Spleen (tissue), 11 donors: ENCODE results near the gene UBE2E2. TPM values are rescaled to one million over a fixed set of nuclear protein-coding genes. Genes with fewer than 3 reads are reported as not detected.

Source experiments
- DNase-seq: peaks from one replicate; pipeline ENCODE4 v3.0.0-alpha.2; 2020
- H3K27ac ChIP-seq, 8 donors: fragments of 200-600 bp; sonication (generic) in 7 of 8; 1 replicate in 4 of 8; 2 replicates in 4 of 8; pipeline versions ENCODE4 v1.5.0 to v1.8.0; 2016 to 2021; ENCODE audit warnings: inconsistent platforms in 4 of 8, mild to moderate bottlenecking in 4 of 8, moderate library complexity in 1 of 8
- H3K27me3 ChIP-seq, 7 donors: fragments of 200-600 bp; sonication (generic) in 6 of 7; replicated peaks in 1 of 7; 1 replicate in 4 of 7; 2 replicates in 3 of 7; pipeline versions ENCODE4 v1.5.0 to v1.8.0; 2016 to 2021; ENCODE audit warnings: inconsistent platforms in 3 of 7, mild to moderate bottlenecking in 1 of 7
- H3K36me3 ChIP-seq, 6 donors: fragments of 200-600 bp; sonication (generic) in 5 of 6; 1 replicate in 4 of 6; 2 replicates in 2 of 6; pipeline versions ENCODE4 v1.5.0 to v1.8.0; 2016 to 2021; ENCODE audit warnings: inconsistent platforms in 2 of 6
- H3K4me1 ChIP-seq, 6 donors: fragments of 200-600 bp; sonication (generic) in 5 of 6; 1 replicate in 3 of 6; 2 replicates in 3 of 6; pipeline versions ENCODE4 v1.5.0 to v1.8.0; 2016 to 2021; ENCODE audit warnings: inconsistent platforms in 3 of 6
- H3K4me3 ChIP-seq, 8 donors: fragments of 200-600 bp; sonication (generic) in 7 of 8; 1 replicate in 4 of 8; 2 replicates in 4 of 8; pipeline versions ENCODE4 v1.5.0 to v1.8.0; 2016 to 2021; ENCODE audit warnings: inconsistent platforms in 4 of 8, mild to moderate bottlenecking in 4 of 8, moderate library complexity in 2 of 8
- H3K9me3 ChIP-seq, 8 donors: fragments of 200-600 bp; sonication (generic) in 7 of 8; 1 replicate in 4 of 8; 2 replicates in 4 of 8; pipeline versions ENCODE4 v1.5.0 to v1.8.0; 2016 to 2021; ENCODE audit warnings: inconsistent platforms in 4 of 8
- POLR2A ChIP-seq, 3 donors: fragments of 450-650 bp; IDR thresholded peaks; one replicate each; pipeline ENCODE4 v1.5.1; 2017; ENCODE audit warnings: antibody characterized with exemption in 3 of 3, mild to moderate bottlenecking in 1 of 3
- POLR2AphosphoS5 ChIP-seq, 3 donors: sonication (generic); formaldehyde crosslinking; IDR thresholded peaks; one replicate each; pipeline ENCODE4 v1.5.1; 2017; ENCODE audit warnings: antibody characterized with exemption in 3 of 3
- WGBS, 5 donors: extraction: QIAGEN DNeasy Blood & Tissue Kit in 3 of 5; methylation state at CpG; one replicate each; pipeline versions ENCODE4 v1.1.5 to v1.1.7; 2013 to 2018; 5-methylcytosine and 5-hydroxymethylcytosine counted together
- intact Hi-C: fragments of 100-400 bp; cut with DNase I; formaldehyde crosslinking; loops from one replicate; pipeline ENCODE4 v1.15.0; 2023; ENCODE audit warnings: low total_unique reads
- polyA plus RNA-seq, 3 donors: library from polyadenylated mRNA; stranded (reverse); fragments of 200-250 nt; gene quantifications; one replicate each; pipeline ENCODE4 v1.2.1, GENCODE V29; 2013
- total RNA-seq, 7 donors: library from RNA; depleted of rRNA in 3 of 7; stranded (reverse); fragments of >200 nt in 3 of 7; fragmentation: NEBNext Ultra II Directional in 4 of 7; extraction: Animal tissue kit (Norgen Biotek cat#: 25700) in 4 of 7; gene quantifications; one replicate each; pipeline versions ENCODE4 v1.1.0 to v1.2.1, GENCODE V29; 2016 to 2021
- TF ChIP-seq, protein P1 (sequence below), 11 experiments: fragments of 200-600 bp in 7 of 11; fragments of 450-650 bp in 4 of 11; sonication (generic) in 4 of 11; IDR thresholded peaks in 8 of 11; conservative IDR thresholded peaks in 3 of 11; 1 replicate in 7 of 11; 2 replicates in 4 of 11; pipeline versions ENCODE4 v1.4.0 to v1.8.0; 2016 to 2021; ENCODE audit warnings: antibody characterized with exemption in 11 of 11, inconsistent platforms in 4 of 11, mild to moderate bottlenecking in 1 of 11
- donor health status: healthy with polysubstance abuse.
- donor health status: DM: no; HTN: no; CAD: no; lungs with moderate emphysema.
- donor health status: DM: no; HTN: no; CAD: no.
- donor health status: Bipolar disorder and iron deficiency.
- donor health status: healthy.
- donor health status: DM: no; HTN: no; CAD: no.
- donor health status: DM: yes; HTN: yes; CAD: no.

Gene UBE2E2
- total and polyA plus RNA-seq, 10 donors = 27.9 to 87.6 (median 41.2) TPM

DNA sequence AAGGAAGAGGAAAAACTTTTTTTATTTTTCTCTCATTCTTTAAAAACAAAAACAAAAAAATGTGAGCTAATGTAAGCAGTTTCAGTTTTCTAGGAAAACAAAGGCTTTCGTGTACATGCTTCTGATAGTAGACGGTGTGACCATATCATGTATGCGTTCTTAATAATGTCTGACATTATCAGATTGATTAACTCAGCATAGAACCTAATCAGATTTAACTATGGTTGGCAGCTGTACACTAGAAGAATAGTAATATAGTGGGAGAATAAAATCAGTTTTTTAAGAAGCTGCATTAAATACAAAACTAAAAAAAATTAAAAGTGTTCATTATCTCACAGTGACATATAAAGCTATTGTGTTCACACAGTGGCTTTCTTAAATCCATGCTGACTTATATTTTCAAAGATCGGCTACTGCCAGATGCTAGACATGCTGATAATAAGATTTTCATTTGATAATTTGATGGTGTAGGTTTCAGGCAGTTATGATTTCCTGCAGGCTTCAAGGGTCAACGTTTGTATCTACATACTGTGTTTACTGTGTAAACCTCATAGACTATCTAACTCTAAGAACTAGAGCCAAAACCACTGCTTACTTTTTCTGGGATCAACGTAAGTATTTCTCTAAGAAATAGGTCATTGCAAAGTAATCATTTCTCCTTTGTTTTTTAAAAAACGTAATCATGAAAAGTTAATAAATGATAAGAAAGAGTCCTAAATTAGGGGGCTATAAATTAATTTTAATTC is 74.0 kb downstream of the UBE2E2 start:
- Histone ChIP-seq H3K4me3 (no peak overlapping the region), H3K36me3 (peaks cover 0 to 1% (median 0%) of the 10 kb centered on the region in 6 donors), H3K9me3 (peaks cover 0 to 8% (median 3%) of the 10 kb centered on the region in 8 donors), H3K27me3 (no peaks in the 10 kb centered on the region), H3K4me1 (peaks cover 0 to 15% (median 0%) of the 10 kb centered on the region in 6 donors), H3K27ac (no peak overlapping the region)
- intact Hi-C loops = no loop called here
- 78 to 89% (median 83%) methylated on average over 7 of the region's 7 CpGs for WGBS, 5 donors
- DNase-seq = no peak
- TF ChIP-seq POLR2A (IDR thresholded peaks at IDR 0.05) = no peak
- TF ChIP-seq, protein P1, sequence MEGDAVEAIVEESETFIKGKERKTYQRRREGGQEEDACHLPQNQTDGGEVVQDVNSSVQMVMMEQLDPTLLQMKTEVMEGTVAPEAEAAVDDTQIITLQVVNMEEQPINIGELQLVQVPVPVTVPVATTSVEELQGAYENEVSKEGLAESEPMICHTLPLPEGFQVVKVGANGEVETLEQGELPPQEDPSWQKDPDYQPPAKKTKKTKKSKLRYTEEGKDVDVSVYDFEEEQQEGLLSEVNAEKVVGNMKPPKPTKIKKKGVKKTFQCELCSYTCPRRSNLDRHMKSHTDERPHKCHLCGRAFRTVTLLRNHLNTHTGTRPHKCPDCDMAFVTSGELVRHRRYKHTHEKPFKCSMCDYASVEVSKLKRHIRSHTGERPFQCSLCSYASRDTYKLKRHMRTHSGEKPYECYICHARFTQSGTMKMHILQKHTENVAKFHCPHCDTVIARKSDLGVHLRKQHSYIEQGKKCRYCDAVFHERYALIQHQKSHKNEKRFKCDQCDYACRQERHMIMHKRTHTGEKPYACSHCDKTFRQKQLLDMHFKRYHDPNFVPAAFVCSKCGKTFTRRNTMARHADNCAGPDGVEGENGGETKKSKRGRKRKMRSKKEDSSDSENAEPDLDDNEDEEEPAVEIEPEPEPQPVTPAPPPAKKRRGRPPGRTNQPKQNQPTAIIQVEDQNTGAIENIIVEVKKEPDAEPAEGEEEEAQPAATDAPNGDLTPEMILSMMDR (IDR thresholded peaks at IDR 0.05 in 8 of 11, conservative IDR thresholded peaks at IDR 0.05 in 3 of 11) = no peak
- TF ChIP-seq POLR2AphosphoS5 (IDR thresholded peaks at IDR 0.05) = no peak

DNA sequence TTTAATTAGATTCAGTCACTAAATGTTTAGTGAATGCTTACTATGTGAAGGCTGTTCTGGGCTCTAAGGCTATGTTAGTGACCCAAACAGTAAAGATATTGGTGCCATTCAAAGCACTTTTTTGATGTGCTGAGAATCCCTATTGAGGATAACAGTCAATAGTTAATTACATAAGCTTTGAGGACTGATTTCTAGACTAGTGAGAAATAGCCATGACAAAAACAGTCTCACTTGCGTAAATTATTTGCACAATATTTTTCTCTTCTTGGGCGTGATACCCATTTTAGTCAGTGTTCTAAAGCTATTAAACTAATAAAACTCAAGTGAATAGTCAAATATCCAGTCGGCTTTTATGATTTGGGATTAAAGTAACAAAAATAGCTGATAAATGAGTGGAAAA is 74.6 kb downstream of the UBE2E2 start:
- Histone ChIP-seq H3K4me3 (no peak overlapping the region), H3K27me3 (no peaks in the 10 kb centered on the region), H3K36me3 (no peaks in the 10 kb centered on the region), H3K4me1 (peaks cover 0 to 15% (median 0%) of the 10 kb centered on the region in 6 donors), H3K9me3 (peaks cover 0 to 2% (median 0%) of the 10 kb centered on the region in 8 donors), H3K27ac (no peak overlapping the region)
- WGBS, 5 donors = 62 to 92% (median 88%) methylated on average over 3 of the region's 3 CpGs
- intact Hi-C loops = no loop called here
- no peak for DNase-seq
- TF ChIP-seq POLR2A (IDR thresholded peaks at IDR 0.05) (no peak), POLR2AphosphoS5 (IDR thresholded peaks at IDR 0.05) (no peak)
- TF ChIP-seq, protein P1 (IDR thresholded peaks at IDR 0.05 in 8 of 11, conservative IDR thresholded peaks at IDR 0.05 in 3 of 11) = no peak

DNA sequence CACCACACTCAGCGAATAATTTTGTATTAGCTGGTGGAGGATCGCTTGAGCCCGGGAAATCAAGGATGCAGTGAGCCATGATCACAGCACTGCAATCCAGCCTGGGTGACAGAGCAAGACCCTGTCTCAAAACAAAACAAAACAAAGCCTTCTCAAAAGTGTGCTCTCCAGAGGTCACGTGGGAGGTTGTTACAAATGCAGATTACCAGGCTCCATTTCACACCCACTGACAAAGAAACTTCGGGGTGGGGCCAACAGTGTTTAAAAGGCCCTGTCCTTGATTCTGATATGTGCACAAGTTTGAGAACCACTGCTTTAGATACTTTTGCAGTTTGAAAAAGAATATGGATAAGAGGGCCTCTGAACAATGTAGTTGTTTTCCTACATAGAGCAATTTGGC is 80.5 kb downstream of the UBE2E2 start:
- no peak for TF ChIP-seq POLR2AphosphoS5 (IDR thresholded peaks at IDR 0.05)
- TF ChIP-seq, protein P1 (IDR thresholded peaks at IDR 0.05 in 8 of 11, conservative IDR thresholded peaks at IDR 0.05 in 3 of 11) = no peak
- no peak for TF ChIP-seq POLR2A (IDR thresholded peaks at IDR 0.05)
- 90 to 97% (median 91%) methylated on average over 5 of the region's 5 CpGs for WGBS, 5 donors
- peaks cover 0 to 2% (median 0%) of the 10 kb centered on the region in 6 donors for H3K4me1 ChIP-seq
- peaks cover 0 to 20% (median 14%) of the 10 kb centered on the region in 8 donors for H3K9me3 ChIP-seq
- H3K27ac ChIP-seq = no peak overlapping the region
- intact Hi-C loops = no loop called here
- no peak for DNase-seq
- no peaks in the 10 kb centered on the region for H3K27me3 ChIP-seq
- H3K4me3 ChIP-seq = no peak overlapping the region
- H3K36me3 ChIP-seq = no peaks in the 10 kb centered on the region

DNA sequence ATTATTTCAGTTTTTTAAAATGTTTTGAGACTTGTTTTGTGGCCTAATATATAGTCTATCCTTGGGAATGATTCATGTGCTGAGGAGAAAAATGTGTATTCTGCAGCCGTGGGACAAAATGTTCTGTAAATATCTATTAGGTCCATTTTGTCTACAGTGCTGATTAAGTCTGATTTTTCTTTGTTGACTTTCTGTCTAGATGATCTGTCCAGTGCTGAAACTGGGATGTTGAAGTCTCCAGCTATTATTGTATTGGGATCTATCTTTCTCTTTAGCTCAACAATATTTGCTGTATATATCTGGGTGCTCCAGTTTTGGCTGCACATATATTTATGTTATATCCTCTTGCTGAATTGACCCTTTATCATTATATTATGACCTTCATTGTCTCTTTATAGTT is 85.2 kb downstream of the UBE2E2 start:
- TF ChIP-seq POLR2AphosphoS5 (IDR thresholded peaks at IDR 0.05) = no peak
- DNase-seq = no peak
- Histone ChIP-seq H3K4me3 (no peak overlapping the region), H3K27ac (no peak overlapping the region), H3K36me3 (no peaks in the 10 kb centered on the region), H3K27me3 (no peaks in the 10 kb centered on the region), H3K4me1 (peaks cover 0 to 6% (median 0%) of the 10 kb centered on the region in 6 donors), H3K9me3 (peaks cover 0 to 20% (median 14%) of the 10 kb centered on the region in 8 donors)
- 83 to 97% (median 86%) methylated on average over 1 of the region's 1 CpG for WGBS, 5 donors
- intact Hi-C loops = no loop called here
